HUES6 (cell line): ENCODE results near the gene BNIP5.

Experiments used
- H3K27ac ChIP-seq: 2 replicates; pipeline ENCODE4 v1.7.0; 2013; ENCODE audit warnings: low read depth, mild to moderate bottlenecking, low read length, inconsistent platforms
- H3K27me3 ChIP-seq: 2 replicates; pipeline ENCODE4 v1.6.1; 2013; ENCODE audit warnings: low read length; ENCODE audit not compliant: control insufficient read depth, insufficient read depth
- H3K36me3 ChIP-seq: 2 replicates; pipeline ENCODE4 v1.6.1; 2013; ENCODE audit warnings: low read length; ENCODE audit not compliant: control insufficient read depth, insufficient read depth
- H3K4me1 ChIP-seq: 2 replicates; pipeline ENCODE4 v1.6.1; 2013; ENCODE audit warnings: low read length; ENCODE audit not compliant: control insufficient read depth, insufficient read depth
- H3K4me3 ChIP-seq: 2 replicates; pipeline ENCODE4 v1.5.1; 2013; ENCODE audit warnings: low read depth, low read length
- H3K9ac ChIP-seq: one replicate; pipeline ENCODE4 v1.6.1; 2013; ENCODE audit warnings: mild to moderate bottlenecking, low read length
- H3K9me3 ChIP-seq: 2 replicates; pipeline ENCODE4 v1.6.1; 2013; ENCODE audit warnings: low read depth, low read length; ENCODE audit not compliant: control insufficient read depth, insufficient read depth

BNIP5 gene

GRCh38 chr6:36336779-36337241 lies at the start of gene BNIP5:
TSS of gene BNIP5 (minus strand) at chr6:36336888. CDS start at chr6:36330690, 6,198 bp downstream.
- Histone ChIP-seq H3K36me3 (no peaks in the 10 kb centered on the region), H3K9me3 (no peaks in the 10 kb centered on the region), H3K4me3 (no peak within 1 kb of the TSS), H3K27me3 (peaks cover 19% of the 10 kb centered on the region), H3K27ac (no peak within 1 kb of the TSS), H3K4me1 (peaks cover 19% of the 10 kb centered on the region), H3K9ac (no peak within 1 kb of the TSS)

DNA sequence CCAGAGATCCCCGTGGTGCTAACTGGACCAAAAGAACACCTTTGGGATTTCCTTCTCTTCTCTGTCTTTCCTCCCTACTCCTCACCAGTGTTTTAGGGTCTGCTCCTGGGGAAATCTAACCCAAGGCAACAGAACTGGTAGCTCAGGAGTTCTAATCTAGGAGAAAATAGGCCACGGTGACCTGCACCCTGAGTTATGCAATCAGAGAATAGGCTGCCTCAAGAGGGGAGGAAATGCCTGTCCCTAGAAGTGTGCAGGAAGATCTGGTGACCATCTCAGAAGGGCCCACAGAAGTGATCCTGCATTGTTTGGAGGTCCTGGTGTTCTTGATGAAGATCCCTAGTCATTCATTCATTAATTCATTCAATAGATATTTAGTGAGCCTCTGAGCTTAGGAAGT lies 47.4 kb upstream of the BNIP5 start:
- Histone ChIP-seq H3K4me1 (0 out of 2 replicates have a peak, but pooled peaks cover 6% of the 10 kb centered on the region), H3K36me3 (no peaks in the 10 kb centered on the region), H3K9ac (no peak overlapping the region), H3K27ac (no peak overlapping the region), H3K4me3 (no peak overlapping the region), H3K9me3 (no peaks in the 10 kb centered on the region), H3K27me3 (peaks cover 40% of the 10 kb centered on the region)

GRCh38 chr6:36383606-36384005 lies 46.9 kb upstream of the BNIP5 start:
- no peak overlapping the region for H3K4me3 ChIP-seq
- H3K4me1 ChIP-seq = 0 out of 2 replicates have a peak, but pooled peaks cover 6% of the 10 kb centered on the region
- no peak overlapping the region for H3K9ac ChIP-seq
- H3K36me3 ChIP-seq = no peaks in the 10 kb centered on the region
- peaks cover 35% of the 10 kb centered on the region for H3K27me3 ChIP-seq
- no peak overlapping the region for H3K27ac ChIP-seq
- H3K9me3 ChIP-seq = no peaks in the 10 kb centered on the region

- no peak overlapping the region for H3K9ac ChIP-seq
- H3K27me3 ChIP-seq = peaks cover 29% of the 10 kb centered on the region
- no peak overlapping the region for H3K4me3 ChIP-seq
- 0 out of 2 replicates have a peak, but pooled peaks cover 3% of the 10 kb centered on the region for H3K4me1 ChIP-seq
- H3K36me3 ChIP-seq = no peaks in the 10 kb centered on the region
- no peaks in the 10 kb centered on the region for H3K9me3 ChIP-seq
- H3K27ac ChIP-seq = no peak overlapping the region
Measured at GRCh38 chr6:36382976-36383375, 46.3 kb upstream of the BNIP5 start.

- Histone ChIP-seq H3K4me1 (peaks cover 2% of the 10 kb centered on the region; the same call in 1 of the 2 replicates), H3K9ac (no peak overlapping the region), H3K36me3 (no peaks in the 10 kb centered on the region), H3K27me3 (peaks cover 17% of the 10 kb centered on the region), H3K27ac (no peak overlapping the region), H3K4me3 (no peak overlapping the region), H3K9me3 (no peaks in the 10 kb centered on the region)
Measured at GRCh38 chr6:36381502-36382389, 45.1 kb upstream of the BNIP5 start.

GRCh38 chr6:36380166-36380565 lies 43.5 kb upstream of the BNIP5 start:
- H3K36me3 ChIP-seq = no peaks in the 10 kb centered on the region
- H3K27me3 ChIP-seq = peaks cover 1% of the 10 kb centered on the region
- H3K27ac ChIP-seq = no peak overlapping the region
- H3K4me3 ChIP-seq = no peak overlapping the region
- H3K4me1 ChIP-seq = peaks cover 2% of the 10 kb centered on the region; the same call in 1 of the 2 replicates
- H3K9me3 ChIP-seq = no peaks in the 10 kb centered on the region
- no peak overlapping the region for H3K9ac ChIP-seq

DNA sequence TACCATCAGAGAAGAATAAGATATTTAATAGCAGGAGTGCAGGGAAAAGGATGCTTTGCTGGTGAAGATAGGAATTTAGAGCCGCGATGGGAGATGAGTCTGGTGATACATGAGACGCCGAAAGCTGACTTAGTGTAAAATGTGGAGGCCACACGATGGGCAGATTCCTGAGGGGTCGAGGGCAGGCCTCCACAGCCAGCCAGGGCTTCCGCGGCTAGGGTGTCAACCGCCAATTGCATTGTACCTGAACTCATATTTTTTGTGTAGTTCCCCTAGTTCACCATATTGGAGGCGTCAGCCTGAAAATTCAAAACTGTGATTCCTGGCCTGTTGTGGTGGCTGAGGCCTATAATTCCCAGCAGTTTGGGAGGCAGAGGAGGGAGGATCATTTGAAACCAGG lies 42.2 kb upstream of the BNIP5 start:
- no peak overlapping the region for H3K4me3 ChIP-seq
- no peak overlapping the region for H3K27ac ChIP-seq
- H3K36me3 ChIP-seq = no peaks in the 10 kb centered on the region
- H3K9me3 ChIP-seq = no peaks in the 10 kb centered on the region
- H3K4me1 ChIP-seq = peaks cover 2% of the 10 kb centered on the region; the same call in 1 of the 2 replicates
- H3K27me3 ChIP-seq = no peaks in the 10 kb centered on the region
- H3K9ac ChIP-seq = no peak overlapping the region

- Histone ChIP-seq H3K27ac (no peak overlapping the region), H3K4me1 (peaks cover 6% of the 10 kb centered on the region; the same call in 1 of the 2 replicates), H3K4me3 (no peak overlapping the region), H3K9ac (no peak overlapping the region), H3K27me3 (no peaks in the 10 kb centered on the region), H3K9me3 (no peaks in the 10 kb centered on the region), H3K36me3 (no peaks in the 10 kb centered on the region)
Measured at GRCh38 chr6:36378243-36378920, 41.7 kb upstream of the BNIP5 start.

DNA sequence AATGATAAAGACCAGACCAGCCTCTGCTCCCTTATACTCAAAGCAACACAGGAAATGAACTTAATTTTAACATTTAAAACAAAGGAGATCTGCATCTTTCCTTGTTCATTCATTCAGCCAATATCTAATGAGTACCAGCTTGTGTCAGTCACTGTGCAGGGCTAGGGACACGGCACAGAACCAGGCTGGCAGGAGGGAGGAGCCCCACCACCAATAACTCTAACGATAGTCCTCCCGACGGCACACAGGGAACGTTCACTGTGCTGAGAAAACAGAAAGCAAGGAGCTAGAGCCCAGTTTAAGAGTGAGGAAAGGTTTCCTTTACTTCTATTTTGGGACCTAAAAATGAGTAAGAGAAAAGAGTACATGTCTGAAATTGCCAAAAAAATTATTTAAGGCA lies 40.9 kb upstream of the BNIP5 start:
- Histone ChIP-seq H3K27me3 (no peaks in the 10 kb centered on the region), H3K27ac (no peak overlapping the region), H3K9me3 (no peaks in the 10 kb centered on the region), H3K36me3 (no peaks in the 10 kb centered on the region), H3K4me3 (no peak overlapping the region), H3K9ac (no peak overlapping the region), H3K4me1 (peaks cover 6% of the 10 kb centered on the region; the same call in 1 of the 2 replicates)

DNA sequence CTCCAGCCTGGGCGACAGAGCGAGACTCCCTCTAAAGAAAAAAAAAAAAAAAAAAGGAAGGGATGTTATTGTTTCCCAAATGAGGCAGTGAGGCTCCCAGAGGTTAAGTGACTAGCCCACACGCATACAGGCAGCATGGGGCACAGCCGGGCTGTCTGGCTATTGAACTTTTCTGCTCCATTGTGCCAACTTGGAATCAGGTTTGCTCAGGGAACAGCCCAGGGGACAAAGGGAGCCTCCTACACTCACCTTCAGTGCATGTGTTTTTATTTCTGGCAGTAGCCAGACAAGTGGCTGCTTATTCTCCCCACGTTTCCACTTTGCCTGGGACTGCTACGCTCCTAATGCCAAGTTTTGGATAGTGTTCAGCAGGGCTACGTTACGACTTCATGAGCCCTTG lies 40.1 kb upstream of the BNIP5 start:
- no peaks in the 10 kb centered on the region for H3K27me3 ChIP-seq

GRCh38 chr6:36376183-36376582 lies 39.5 kb upstream of the BNIP5 start:
- Histone ChIP-seq H3K9ac (no peak overlapping the region), H3K27me3 (no peaks in the 10 kb centered on the region), H3K27ac (no peak overlapping the region), H3K4me1 (peaks cover 4% of the 10 kb centered on the region; the same call in 1 of the 2 replicates), H3K4me3 (no peak overlapping the region), H3K36me3 (no peaks in the 10 kb centered on the region), H3K9me3 (no peaks in the 10 kb centered on the region)

More for the DNA sequence above, 40.1 kb upstream of the BNIP5 start:
- H3K9me3 ChIP-seq = no peaks in the 10 kb centered on the region
- no peaks in the 10 kb centered on the region for H3K36me3 ChIP-seq
- H3K27ac ChIP-seq = no peak overlapping the region
- H3K9ac ChIP-seq = no peak overlapping the region
- H3K4me1 ChIP-seq = peaks cover 4% of the 10 kb centered on the region; the same call in 1 of the 2 replicates
- no peak overlapping the region for H3K4me3 ChIP-seq
